ENCODE data around the gene SEC63.

DNA sequence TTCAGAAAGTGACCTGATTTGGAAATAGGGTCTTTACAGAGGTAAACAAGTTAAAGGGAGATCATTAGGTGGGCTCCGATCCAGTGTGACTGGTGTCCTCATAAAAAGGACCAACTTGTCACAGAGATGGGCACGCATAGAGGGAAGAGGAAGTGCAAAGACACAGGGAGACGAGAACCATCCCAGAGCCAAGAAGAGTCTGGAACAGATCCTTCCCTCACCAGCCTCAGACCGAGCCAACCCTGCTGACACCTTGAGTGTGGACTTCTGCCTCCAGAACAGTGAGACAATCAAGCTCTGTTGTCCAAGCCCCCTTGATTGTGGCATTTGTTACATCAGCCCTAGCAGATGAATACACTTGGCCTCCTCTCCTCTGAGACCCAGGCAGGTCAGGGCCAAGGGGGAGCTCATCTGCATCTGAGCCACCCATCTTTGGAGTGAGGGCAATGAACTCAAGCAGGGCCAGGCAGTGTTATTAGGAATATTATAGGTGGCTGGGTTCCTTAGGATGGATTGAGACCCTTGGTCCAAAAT is 111.7 kb downstream of the SEC63 start:
- TF ChIP-seq EP300 (IDR thresholded peaks at IDR 0.05) (no peak), POLR2A (IDR thresholded peaks at IDR 0.05) (no peak), POLR2AphosphoS5 (IDR thresholded peaks at IDR 0.05) (no peak)
- TF ChIP-seq, protein P1, sequence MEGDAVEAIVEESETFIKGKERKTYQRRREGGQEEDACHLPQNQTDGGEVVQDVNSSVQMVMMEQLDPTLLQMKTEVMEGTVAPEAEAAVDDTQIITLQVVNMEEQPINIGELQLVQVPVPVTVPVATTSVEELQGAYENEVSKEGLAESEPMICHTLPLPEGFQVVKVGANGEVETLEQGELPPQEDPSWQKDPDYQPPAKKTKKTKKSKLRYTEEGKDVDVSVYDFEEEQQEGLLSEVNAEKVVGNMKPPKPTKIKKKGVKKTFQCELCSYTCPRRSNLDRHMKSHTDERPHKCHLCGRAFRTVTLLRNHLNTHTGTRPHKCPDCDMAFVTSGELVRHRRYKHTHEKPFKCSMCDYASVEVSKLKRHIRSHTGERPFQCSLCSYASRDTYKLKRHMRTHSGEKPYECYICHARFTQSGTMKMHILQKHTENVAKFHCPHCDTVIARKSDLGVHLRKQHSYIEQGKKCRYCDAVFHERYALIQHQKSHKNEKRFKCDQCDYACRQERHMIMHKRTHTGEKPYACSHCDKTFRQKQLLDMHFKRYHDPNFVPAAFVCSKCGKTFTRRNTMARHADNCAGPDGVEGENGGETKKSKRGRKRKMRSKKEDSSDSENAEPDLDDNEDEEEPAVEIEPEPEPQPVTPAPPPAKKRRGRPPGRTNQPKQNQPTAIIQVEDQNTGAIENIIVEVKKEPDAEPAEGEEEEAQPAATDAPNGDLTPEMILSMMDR (IDR thresholded peaks at IDR 0.05) = no peak

Measured in stomach (tissue), 4 donors.